ENCODE results near the gene SLC25A25. TPM values are rescaled to one million over a fixed set of nuclear protein-coding genes. Genes with fewer than 3 reads are reported as not detected.

SLC25A25 gene
- total RNA-seq, 2 donors from 2014 or later, result 12.9 to 13.1 TPM

DNA sequence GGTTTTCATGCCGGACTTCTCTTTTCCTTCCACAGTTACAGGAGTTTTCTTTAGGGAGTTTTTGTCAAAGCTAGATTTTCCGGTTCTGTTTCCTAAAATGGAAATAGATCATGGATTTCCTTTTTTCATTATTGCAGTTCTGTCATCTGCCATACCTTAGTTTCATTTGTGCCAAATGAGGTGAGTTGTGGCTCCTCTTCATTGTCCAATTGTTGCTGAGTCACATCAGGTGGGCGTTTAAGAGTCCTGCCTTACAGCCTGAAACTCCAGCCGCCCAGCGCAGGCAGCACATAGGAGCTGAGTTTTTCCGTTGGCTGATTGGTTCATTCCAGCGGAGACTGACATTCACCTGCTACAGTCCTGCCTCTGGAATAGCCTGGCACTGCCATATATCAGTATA is 14.1 kb downstream of the SLC25A25 start:
- no peak for DNase-seq
- 89 to 94% methylated on average over 6 to 7 of the region's 7 CpGs for WGBS, 2 experiments (ENCODE audit: insufficient coverage in 1 of 2, insufficient read length in 1 of 2)

DNA sequence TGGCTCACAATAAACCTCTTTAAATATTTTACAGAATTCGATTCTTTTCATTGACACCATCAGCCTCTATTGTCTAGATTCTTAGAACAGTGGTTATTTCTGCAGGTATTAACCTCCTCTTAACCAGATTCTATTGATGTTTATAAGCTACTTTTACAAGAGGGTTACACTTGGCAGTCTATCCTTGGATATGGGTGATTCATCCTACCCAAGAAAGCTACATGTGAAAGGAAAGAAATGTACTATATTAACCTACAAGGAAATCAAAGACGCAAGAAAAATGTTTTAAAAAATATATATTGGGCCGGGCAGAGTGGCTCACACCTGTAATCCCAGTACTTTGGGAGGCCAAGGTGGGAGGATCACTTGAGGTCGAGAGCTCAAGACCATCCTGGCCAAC is 16.7 kb downstream of the SLC25A25 start:
- TF ChIP-seq, protein P1, sequence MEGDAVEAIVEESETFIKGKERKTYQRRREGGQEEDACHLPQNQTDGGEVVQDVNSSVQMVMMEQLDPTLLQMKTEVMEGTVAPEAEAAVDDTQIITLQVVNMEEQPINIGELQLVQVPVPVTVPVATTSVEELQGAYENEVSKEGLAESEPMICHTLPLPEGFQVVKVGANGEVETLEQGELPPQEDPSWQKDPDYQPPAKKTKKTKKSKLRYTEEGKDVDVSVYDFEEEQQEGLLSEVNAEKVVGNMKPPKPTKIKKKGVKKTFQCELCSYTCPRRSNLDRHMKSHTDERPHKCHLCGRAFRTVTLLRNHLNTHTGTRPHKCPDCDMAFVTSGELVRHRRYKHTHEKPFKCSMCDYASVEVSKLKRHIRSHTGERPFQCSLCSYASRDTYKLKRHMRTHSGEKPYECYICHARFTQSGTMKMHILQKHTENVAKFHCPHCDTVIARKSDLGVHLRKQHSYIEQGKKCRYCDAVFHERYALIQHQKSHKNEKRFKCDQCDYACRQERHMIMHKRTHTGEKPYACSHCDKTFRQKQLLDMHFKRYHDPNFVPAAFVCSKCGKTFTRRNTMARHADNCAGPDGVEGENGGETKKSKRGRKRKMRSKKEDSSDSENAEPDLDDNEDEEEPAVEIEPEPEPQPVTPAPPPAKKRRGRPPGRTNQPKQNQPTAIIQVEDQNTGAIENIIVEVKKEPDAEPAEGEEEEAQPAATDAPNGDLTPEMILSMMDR (conservative IDR thresholded peaks at IDR 0.05), result no peak
- H3K36me3 ChIP-seq (ENCODE audit: control insufficient read depth, insufficient read depth, low read length), result no peaks in the 10 kb centered on the region
- H3K27me3 Mint-ChIP-seq (ENCODE audit: insufficient read depth), result no peaks in the 10 kb centered on the region
- H3K4me1 Mint-ChIP-seq, result peaks cover 5% of the 10 kb centered on the region
- H3K9me3 ChIP-seq (ENCODE audit: control insufficient read depth, low read length), result no peaks in the 10 kb centered on the region
- no peak overlapping the region for H3K27ac ChIP-seq (ENCODE audit: low read depth, low read length)
- H3K9me3 Mint-ChIP-seq, result no peaks in the 10 kb centered on the region
- no peaks in the 10 kb centered on the region for H3K27me3 ChIP-seq (ENCODE audit: control insufficient read depth, insufficient read depth, low read length, poor library complexity, severe bottlenecking)
- no peak overlapping the region for H3K4me3 ChIP-seq (ENCODE audit: low read length)
- WGBS, 2 experiments (ENCODE audit: insufficient coverage in 1 of 2, insufficient read length in 1 of 2), result 88 to 100% methylated on average over 2 to 4 of the region's 4 CpGs
- H3K27ac Mint-ChIP-seq, result no peak overlapping the region
- no peaks in the 10 kb centered on the region for H3K4me1 ChIP-seq (ENCODE audit: control insufficient read depth, insufficient read depth, low read length)
- H3K4me3 Mint-ChIP-seq, result no peak overlapping the region
- DNase-seq, result no peak
- no peak overlapping the region for H3K9ac ChIP-seq (ENCODE audit: extremely low read depth, low read length, poor library complexity, severe bottlenecking)
- H3K36me3 Mint-ChIP-seq (ENCODE audit: low read depth), result peaks cover 8% of the 10 kb centered on the region

More for the DNA sequence above, 14.1 kb downstream of the SLC25A25 start:
- no peak overlapping the region for H3K9ac ChIP-seq (ENCODE audit: extremely low read depth, low read length, poor library complexity, severe bottlenecking)
- Mint-ChIP-seq H3K9me3 (no peaks in the 10 kb centered on the region), H3K4me1 (peaks cover 19% of the 10 kb centered on the region), H3K27ac (peak overlapping the region; percentile 87), H3K27me3 (ENCODE audit: insufficient read depth) (no peaks in the 10 kb centered on the region), H3K36me3 (ENCODE audit: low read depth) (peaks cover 13% of the 10 kb centered on the region), H3K4me3 (no peak overlapping the region)
- no peaks in the 10 kb centered on the region for H3K27me3 ChIP-seq (ENCODE audit: control insufficient read depth, insufficient read depth, low read length, poor library complexity, severe bottlenecking)
- no peak overlapping the region for H3K27ac ChIP-seq (ENCODE audit: low read depth, low read length)
- TF ChIP-seq, protein P1 (conservative IDR thresholded peaks at IDR 0.05), result no peak
- no peaks in the 10 kb centered on the region for H3K9me3 ChIP-seq (ENCODE audit: control insufficient read depth, low read length)
- H3K4me3 ChIP-seq (ENCODE audit: low read length), result no peak overlapping the region
- H3K36me3 ChIP-seq (ENCODE audit: control insufficient read depth, insufficient read depth, low read length), result no peaks in the 10 kb centered on the region
- peaks cover 3% of the 10 kb centered on the region for H3K4me1 ChIP-seq (ENCODE audit: control insufficient read depth, insufficient read depth, low read length)

DNA sequence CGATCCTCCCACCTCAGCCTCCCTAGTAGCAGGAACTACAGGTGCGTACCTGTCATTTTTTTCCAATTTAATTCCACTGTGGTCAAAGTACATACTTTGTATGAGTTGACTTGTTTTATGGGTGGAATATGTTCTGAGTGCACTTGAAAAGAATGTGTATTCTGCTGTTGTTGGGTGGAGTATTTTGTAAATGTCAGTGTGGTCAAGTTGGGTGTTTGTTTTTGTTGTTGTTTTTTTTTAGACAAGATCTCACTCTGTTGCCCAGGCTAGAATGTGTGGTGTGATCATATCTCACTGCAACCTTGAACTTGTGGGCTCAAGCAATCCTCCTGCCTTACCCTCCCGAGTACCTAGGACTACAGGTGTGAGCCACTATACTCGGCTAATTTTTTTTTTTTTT is 17.9 kb downstream of the SLC25A25 start:
- H3K27ac ChIP-seq (ENCODE audit: low read depth, low read length), result no peak overlapping the region
- no peaks in the 10 kb centered on the region for H3K27me3 ChIP-seq (ENCODE audit: control insufficient read depth, insufficient read depth, low read length, poor library complexity, severe bottlenecking)
- Mint-ChIP-seq H3K36me3 (ENCODE audit: low read depth) (peaks cover 8% of the 10 kb centered on the region), H3K4me1 (peaks cover 8% of the 10 kb centered on the region), H3K9me3 (no peaks in the 10 kb centered on the region), H3K27ac (no peak overlapping the region), H3K4me3 (no peak overlapping the region), H3K27me3 (ENCODE audit: insufficient read depth) (no peaks in the 10 kb centered on the region)
- DNase-seq, result no peak
- no peaks in the 10 kb centered on the region for H3K9me3 ChIP-seq (ENCODE audit: control insufficient read depth, low read length)
- no peaks in the 10 kb centered on the region for H3K4me1 ChIP-seq (ENCODE audit: control insufficient read depth, insufficient read depth, low read length)
- TF ChIP-seq, protein P1 (conservative IDR thresholded peaks at IDR 0.05), result no peak
- no peaks in the 10 kb centered on the region for H3K36me3 ChIP-seq (ENCODE audit: control insufficient read depth, insufficient read depth, low read length)
- H3K9ac ChIP-seq (ENCODE audit: extremely low read depth, low read length, poor library complexity, severe bottlenecking), result no peak overlapping the region
- no peak overlapping the region for H3K4me3 ChIP-seq (ENCODE audit: low read length)
- 84 to 92% methylated on average over 3 to 4 of the region's 4 CpGs for WGBS, 2 experiments (ENCODE audit: insufficient coverage in 1 of 2, insufficient read length in 1 of 2)

All from endodermal cell (in vitro differentiated cells).